GM21423 (cell line): ENCODE data around the gene LRCH1.

ENCODE experiments used
- ATAC-seq: cut with Tn5 transposase; IDR thresholded peaks from one replicate; pipeline ENCODE4 v1.9.1; 2021; ENCODE audit warnings: mild to moderate bottlenecking, moderate library complexity; ENCODE audit not compliant: unreplicated experiment

Gene LRCH1

GRCh38 chr13:46561286-46561685, 8.3 kb downstream of the LRCH1 start:
- no peak for ATAC-seq

- no peak for ATAC-seq
Measured at GRCh38 chr13:46561691-46562090, 8.7 kb downstream of the LRCH1 start.

GRCh38 chr13:46562152-46562551, 9.2 kb downstream of the LRCH1 start:
- ATAC-seq, result no peak

- no peak for ATAC-seq
Measured at GRCh38 chr13:46562581-46562980, 9.6 kb downstream of the LRCH1 start.

- ATAC-seq, result peak; percentile 54
Measured at GRCh38 chr13:46565808-46566750, 13.1 kb downstream of the LRCH1 start.

- no peak for ATAC-seq
Measured at GRCh38 chr13:46567671-46568070, 14.7 kb downstream of the LRCH1 start.

GRCh38 chr13:46569456-46569855, 16.5 kb downstream of the LRCH1 start:
- no peak for ATAC-seq

- ATAC-seq, result no peak
Measured at GRCh38 chr13:46570273-46570672, 17.3 kb downstream of the LRCH1 start.

GRCh38 chr13:46571189-46571908, 18.4 kb downstream of the LRCH1 start:
- ATAC-seq, result no peak

GRCh38 chr13:46571909-46572595, 19.1 kb downstream of the LRCH1 start:
- no peak for ATAC-seq

- ATAC-seq, result no peak
Measured at GRCh38 chr13:46572752-46573431, 19.9 kb downstream of the LRCH1 start.

- ATAC-seq, result no peak
Measured at GRCh38 chr13:46575301-46575771, 22.4 kb downstream of the LRCH1 start.

GRCh38 chr13:46575818-46576221, 22.9 kb downstream of the LRCH1 start:
- no peak for ATAC-seq

GRCh38 chr13:46576762-46577161, 23.8 kb downstream of the LRCH1 start:
- ATAC-seq, result no peak

GRCh38 chr13:46577696-46578589, 25.0 kb downstream of the LRCH1 start:
- ATAC-seq, result peak; percentile 18

- peak; percentile 51 for ATAC-seq
Measured at GRCh38 chr13:46578590-46578975, 25.6 kb downstream of the LRCH1 start.

GRCh38 chr13:46580362-46580839, 27.4 kb downstream of the LRCH1 start:
- ATAC-seq, result peak; percentile 29

- ATAC-seq, result no peak
Measured at GRCh38 chr13:46582190-46582589, 29.2 kb downstream of the LRCH1 start.

GRCh38 chr13:46586751-46587514, 34.0 kb downstream of the LRCH1 start:
- ATAC-seq, result no peak
